ENCODE results near the gene CDK19. TPM values are rescaled to one million over a fixed set of nuclear protein-coding genes. Genes with fewer than 3 reads are reported as not detected.

Gene CDK19
- total and polyA plus RNA-seq, 10 of the 15 experiments (the other 5 are each of a cell fraction or from before 2014, with no cell fraction given) = 4.6 to 21.4 (median 12.4) TPM

GRCh38 chr6:110575925-110576463, 239.3 kb downstream of the CDK19 start:
- WGBS (ENCODE audit: insufficient coverage, insufficient replicate concordance, low lambda C conversion rate, missing lambda C conversion rate) = 72% methylated on average over 5 of the region's 5 CpGs
- H2AFZ ChIP-seq (ENCODE audit: control insufficient read depth, low read depth, low read length) = no peak overlapping the region
- ATAC-seq (no peak), FAIRE-seq (no peak), DNase-seq (ENCODE audit: low read depth, low spot score) (no peak)
- H3K79me2 ChIP-seq (ENCODE audit: control insufficient read depth, insufficient read depth, low read length) = no peaks in the 10 kb centered on the region
- H3K36me3 ChIP-seq (ENCODE audit: control insufficient read depth in 2 of 2, insufficient read depth in 2 of 2, low read length in 1 of 2) = no peaks in the 10 kb centered on the region
- no peaks in the 10 kb centered on the region for H3K27me3 ChIP-seq (replicated peaks in 1 of 2; ENCODE audit: control insufficient read depth in 2 of 2, insufficient read depth in 2 of 2, low read length in 1 of 2)
- H3K9ac ChIP-seq (ENCODE audit: control insufficient read depth, insufficient read depth, low read length) = no peak overlapping the region
- no peaks in the 10 kb centered on the region for H4K20me1 ChIP-seq (ENCODE audit: control insufficient read depth, insufficient read depth)
- no TSS peak for BruUV-seq (replicated peaks)
- ChIA-PET CTCF (no interaction called here), RAD21 (ENCODE audit: unreplicated experiment) (interaction anchor here (0.6 kb wide), 1 partner anchor 14 kb away, joined by 3 read pairs; no protein-coding TSS in a partner anchor), SMC1A (ENCODE audit: uncharacterized antibody, unreplicated experiment) (no interaction called here), POLR2A (no interaction called here)
- H3K27ac ChIP-seq (ENCODE audit: control insufficient read depth, insufficient read depth) = no peak overlapping the region
- H3K4me3 ChIP-seq = no peak overlapping the region
- no peaks in the 10 kb centered on the region for H3K4me1 ChIP-seq (ENCODE audit: control insufficient read depth, insufficient read depth, low read length)
- no peak overlapping the region for H3K4me2 ChIP-seq (ENCODE audit: control insufficient read depth, insufficient read depth)
- no peaks in the 10 kb centered on the region for H3K9me3 ChIP-seq (replicated peaks; ENCODE audit: control insufficient read depth, insufficient read depth, low read length)
- intact Hi-C loops (cut with micrococcal nuclease; ENCODE audit: unreplicated experiment) = no loop called here
- in situ Hi-C loops (cut with MboI) = no loop called here
- TF ChIP-seq EED (IDR thresholded peaks at IDR 0.05; ENCODE audit: low read depth) (no peak), JUNB (IDR thresholded peaks at IDR 0.05) (no peak), ATF3 (IDR thresholded peaks at IDR 0.05; ENCODE audit: borderline replicate concordance, extremely low read depth, low read depth, low read length) (no peak), IKZF2 (IDR thresholded peaks at IDR 0.05) (no peak), HDAC2 (IDR thresholded peaks at IDR 0.05) (no peak), ZBTB11 (CRISPR knock-in tag; IDR thresholded peaks at IDR 0.05) (no peak), BMI1 (IDR thresholded peaks at IDR 0.05; ENCODE audit: borderline replicate concordance) (no peak), PRDM15 (CRISPR knock-in tag; IDR thresholded peaks at IDR 0.05) (no peak), ETV6 (conservative IDR thresholded peaks at IDR 0.05 in 1 of 2, IDR thresholded peaks at IDR 0.05 in 1 of 2; ENCODE audit: borderline replicate concordance in 1 of 2, low read depth in 1 of 2) (no peak), KAT2A (conservative IDR thresholded peaks at IDR 0.05; ENCODE audit: control insufficient read depth, low read depth, low read length) (no peak), DPF2 (IDR thresholded peaks at IDR 0.05) (no peak), SPI1 (IDR thresholded peaks at IDR 0.05; ENCODE audit: borderline replicate concordance, insufficient read depth, low read depth, low read length) (no peak)
- TF ChIP-seq, protein P1, sequence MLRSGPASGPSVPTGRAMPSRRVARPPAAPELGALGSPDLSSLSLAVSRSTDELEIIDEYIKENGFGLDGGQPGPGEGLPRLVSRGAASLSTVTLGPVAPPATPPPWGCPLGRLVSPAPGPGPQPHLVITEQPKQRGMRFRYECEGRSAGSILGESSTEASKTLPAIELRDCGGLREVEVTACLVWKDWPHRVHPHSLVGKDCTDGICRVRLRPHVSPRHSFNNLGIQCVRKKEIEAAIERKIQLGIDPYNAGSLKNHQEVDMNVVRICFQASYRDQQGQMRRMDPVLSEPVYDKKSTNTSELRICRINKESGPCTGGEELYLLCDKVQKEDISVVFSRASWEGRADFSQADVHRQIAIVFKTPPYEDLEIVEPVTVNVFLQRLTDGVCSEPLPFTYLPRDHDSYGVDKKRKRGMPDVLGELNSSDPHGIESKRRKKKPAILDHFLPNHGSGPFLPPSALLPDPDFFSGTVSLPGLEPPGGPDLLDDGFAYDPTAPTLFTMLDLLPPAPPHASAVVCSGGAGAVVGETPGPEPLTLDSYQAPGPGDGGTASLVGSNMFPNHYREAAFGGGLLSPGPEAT (IDR thresholded peaks at IDR 0.05; ENCODE audit: low read depth) = no peak
- TF ChIP-seq, protein P2, sequence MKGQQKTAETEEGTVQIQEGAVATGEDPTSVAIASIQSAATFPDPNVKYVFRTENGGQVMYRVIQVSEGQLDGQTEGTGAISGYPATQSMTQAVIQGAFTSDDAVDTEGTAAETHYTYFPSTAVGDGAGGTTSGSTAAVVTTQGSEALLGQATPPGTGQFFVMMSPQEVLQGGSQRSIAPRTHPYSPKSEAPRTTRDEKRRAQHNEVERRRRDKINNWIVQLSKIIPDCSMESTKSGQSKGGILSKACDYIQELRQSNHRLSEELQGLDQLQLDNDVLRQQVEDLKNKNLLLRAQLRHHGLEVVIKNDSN (IDR thresholded peaks at IDR 0.05; ENCODE audit: borderline replicate concordance, extremely low read length, insufficient read depth, low read depth, low read length) = no peak

Measured in GM12878 (cell line).